Stimulated activated CD4-positive, alpha-beta T cell treated with anti-CD3 and anti-CD28 coated beads, Interleukin-12 subunit alpha, Interleukin-12 subunit beta, amount 100 ng/mL, for 4 hours (primary cell): ENCODE measurements around the gene LRP4.
A peak's percentile ranks its signal among the peaks of the same experiment; 100 is the strongest.

Experiments used
- DNase-seq: peaks from one replicate; pipeline ENCODE4 v3.0.0-alpha.2; 2020

LRP4 gene

GRCh38 chr11:46845440-46845739, 73.0 kb downstream of the LRP4 start:
- no peak for DNase-seq

DNA sequence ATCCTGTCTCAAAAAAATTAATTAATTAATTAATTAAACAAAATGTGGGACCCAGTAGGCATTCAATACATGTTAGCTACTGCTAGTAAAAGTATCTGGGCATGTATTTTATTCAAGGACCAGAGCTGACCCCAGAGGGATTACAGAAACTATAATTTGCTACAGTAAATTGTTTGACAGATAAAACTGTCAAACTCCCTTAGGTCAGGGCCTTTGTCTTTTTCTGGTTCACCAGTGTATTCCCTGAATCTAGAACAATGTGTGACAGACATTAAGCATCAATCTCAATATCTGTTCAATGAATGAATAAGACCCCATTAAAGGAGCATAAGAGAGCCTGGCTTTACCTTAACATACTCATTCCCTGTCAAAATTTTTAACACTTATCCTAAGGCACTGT, 78.2 kb downstream of the LRP4 start:
- DNase-seq: no peak

DNA sequence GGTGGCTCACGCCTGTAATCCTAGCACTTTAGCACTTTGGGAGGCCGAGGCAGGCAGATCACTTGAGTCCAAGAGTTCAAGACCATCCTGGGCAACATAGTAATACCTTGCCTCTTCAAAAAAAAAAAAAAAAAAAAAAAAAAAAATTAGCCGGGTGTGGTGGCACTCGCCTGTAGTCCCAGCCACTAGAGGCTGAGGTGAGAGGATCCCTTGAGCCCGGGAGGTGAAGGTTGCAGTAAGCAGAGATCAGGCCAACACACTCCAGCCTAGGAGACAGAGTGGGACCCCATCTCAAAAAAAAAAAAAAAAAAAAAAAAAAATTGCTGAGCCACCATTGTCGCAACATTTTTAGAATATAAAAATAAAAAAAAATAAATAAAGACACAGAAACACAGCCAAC, 79.8 kb downstream of the LRP4 start:
- no peak for DNase-seq

- no peak for DNase-seq
Measured at GRCh38 chr11:46837860-46838259, 80.5 kb downstream of the LRP4 start.

- DNase-seq: no peak
Measured at GRCh38 chr11:46836870-46837269, 81.5 kb downstream of the LRP4 start.

DNA sequence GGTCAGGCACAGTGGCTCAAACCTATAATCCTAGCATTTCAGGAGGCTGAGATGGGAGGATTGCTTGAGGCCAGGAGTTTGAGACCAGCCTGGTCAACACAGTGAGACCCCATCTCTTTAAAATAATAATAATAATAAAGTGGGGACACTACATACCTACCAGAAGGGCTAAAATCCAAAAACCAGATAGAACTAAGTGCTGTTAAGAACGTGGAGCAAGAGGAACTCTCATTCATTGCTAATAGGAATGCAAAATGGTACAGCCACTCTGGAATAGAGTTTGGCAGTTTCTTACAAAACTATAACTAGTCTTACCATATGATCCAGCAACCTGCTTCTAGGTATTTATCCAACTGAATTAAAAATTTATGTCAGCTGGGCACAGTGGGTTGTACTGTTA, 81.9 kb downstream of the LRP4 start:
- DNase-seq: no peak

DNA sequence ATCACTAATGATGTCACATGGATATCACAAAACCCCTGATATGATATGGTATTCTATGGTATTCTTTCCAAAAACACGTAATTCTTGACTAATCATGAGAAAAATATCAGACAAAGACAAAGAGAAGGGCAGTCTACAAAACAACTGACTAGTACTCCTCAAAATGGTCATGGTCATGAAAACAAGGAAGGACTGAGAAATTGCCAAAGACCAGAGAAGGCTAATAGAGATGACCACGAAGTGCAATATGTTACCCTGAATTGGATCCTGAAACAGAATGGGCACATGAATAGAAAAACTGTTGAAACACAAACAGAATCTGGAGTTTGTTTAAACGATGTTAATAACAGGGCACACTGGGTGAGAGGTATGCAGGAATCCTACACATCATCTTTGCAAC, 82.5 kb downstream of the LRP4 start:
- DNase-seq: no peak

- DNase-seq: no peak
Measured at GRCh38 chr11:46834821-46835220, 83.5 kb downstream of the LRP4 start.

- DNase-seq: no peak
Measured at GRCh38 chr11:46832511-46833214, 85.7 kb downstream of the LRP4 start.

GRCh38 chr11:46827995-46828394, 90.4 kb downstream of the LRP4 start:
- no peak for DNase-seq

DNA sequence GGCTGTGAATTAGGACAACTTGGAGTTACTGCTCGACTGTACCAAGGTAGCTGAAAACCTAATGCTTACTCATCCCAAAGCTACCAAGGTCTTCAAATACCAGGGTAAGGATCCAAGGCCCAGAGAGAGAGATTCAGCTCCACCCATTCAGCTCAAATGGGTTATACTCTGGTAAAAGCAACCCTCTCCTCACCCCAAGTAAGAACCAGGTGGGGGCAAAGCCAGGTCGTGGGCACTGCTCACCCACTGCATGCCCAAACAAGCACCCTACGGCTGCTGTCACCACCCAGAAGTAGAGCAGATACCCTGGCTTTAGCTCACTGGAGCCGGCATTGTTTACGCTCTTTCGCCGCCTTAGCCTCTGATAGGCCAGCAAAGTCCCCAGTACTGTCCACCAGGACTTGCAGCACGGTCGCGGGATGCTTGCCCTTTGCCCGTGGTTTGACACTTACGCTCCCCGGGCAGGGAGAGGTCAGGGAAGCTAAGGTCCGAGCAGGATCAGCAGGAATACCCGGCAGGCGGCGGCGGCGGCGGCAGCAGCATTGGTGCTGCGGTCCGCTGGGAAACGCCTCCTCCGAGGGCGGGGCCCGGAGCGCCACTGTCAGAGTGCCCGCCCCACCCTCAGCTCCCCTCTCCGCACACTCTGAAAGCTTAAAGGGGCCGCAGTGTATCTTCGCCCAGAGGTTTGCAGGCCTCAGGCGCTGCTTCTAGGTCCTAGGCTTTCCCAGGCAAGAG, 91.9 kb downstream of the LRP4 start:
- peak; percentile 65 for DNase-seq

DNA sequence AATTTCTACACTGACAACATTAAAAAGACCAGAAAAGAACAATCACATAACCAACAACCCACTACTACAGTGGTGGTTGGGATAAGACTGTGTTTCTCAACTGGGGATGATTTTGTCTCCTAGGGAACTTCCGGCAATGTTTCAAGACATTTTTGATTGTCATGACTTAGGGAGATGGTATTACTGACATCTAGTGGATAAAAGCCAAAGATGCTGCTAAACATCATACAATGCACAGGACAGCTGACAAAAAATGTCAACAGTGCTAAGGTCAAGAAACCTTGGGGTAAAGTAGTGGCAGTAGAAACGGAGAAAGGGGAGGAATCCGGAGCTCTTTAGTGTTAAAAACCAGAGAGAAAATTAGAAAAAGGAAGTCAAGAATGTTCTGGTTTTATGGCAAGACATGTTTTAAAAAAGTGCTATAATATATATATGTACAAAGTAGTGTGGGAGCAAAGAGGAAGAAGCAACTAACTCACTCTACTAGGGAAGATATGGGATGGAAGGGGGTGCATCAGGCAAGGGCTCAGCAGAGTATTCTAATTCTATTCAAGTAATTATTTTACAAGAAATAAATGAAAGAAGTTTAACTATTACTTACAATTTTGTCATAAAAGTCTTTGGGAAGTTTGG, 109.4 kb downstream of the LRP4 start:
- DNase-seq: no peak
